Uterus (tissue), 2 donors: Measurements from ENCODE around the gene VCL.
"Not testable (repeated sequence)": the region's sequence is repeated elsewhere in the genome, so short reads cannot be mapped to it uniquely, and the experiment has no call there.

ENCODE experiments used
- POLR2A ChIP-seq, 2 donors: fragments of 450-650 bp; IDR thresholded peaks; one replicate each; pipeline ENCODE4 v1.6.1; 2016; ENCODE audit warnings: antibody characterized with exemption in 2 of 2, mild to moderate bottlenecking in 1 of 2, moderate library complexity in 1 of 2
- TF ChIP-seq, protein P1 (sequence below), 4 experiments: fragments of 200-600 bp in 2 of 4; fragments of 450-650 bp in 2 of 4; sonication (generic) in 2 of 4; IDR thresholded peaks; one replicate each; pipeline ENCODE4 v1.5.1; 2016 to 2019; ENCODE audit warnings: antibody characterized with exemption in 4 of 4, mild to moderate bottlenecking in 2 of 4, moderate library complexity in 1 of 4

DNA sequence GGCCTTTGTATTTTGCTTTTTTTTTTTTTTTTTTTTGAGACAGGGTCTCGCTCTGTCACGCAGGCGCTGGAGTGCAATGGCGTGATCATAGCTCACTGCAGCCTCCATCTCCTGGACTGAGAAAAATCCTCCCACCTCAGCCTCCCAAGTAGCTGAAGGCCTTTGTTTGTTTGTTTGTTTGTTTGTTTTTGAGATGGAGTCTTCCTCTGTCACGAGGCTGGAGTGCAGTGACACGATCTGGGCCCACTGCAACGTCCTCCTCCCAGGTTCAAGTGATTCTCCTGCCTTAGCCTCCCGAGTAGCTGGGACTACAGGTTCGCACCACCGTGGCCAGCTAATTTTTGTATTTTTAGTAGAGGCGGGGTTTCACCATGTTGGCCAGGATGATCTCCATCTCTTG is 2.3 kb downstream of the VCL start:
- TF ChIP-seq, protein P1, sequence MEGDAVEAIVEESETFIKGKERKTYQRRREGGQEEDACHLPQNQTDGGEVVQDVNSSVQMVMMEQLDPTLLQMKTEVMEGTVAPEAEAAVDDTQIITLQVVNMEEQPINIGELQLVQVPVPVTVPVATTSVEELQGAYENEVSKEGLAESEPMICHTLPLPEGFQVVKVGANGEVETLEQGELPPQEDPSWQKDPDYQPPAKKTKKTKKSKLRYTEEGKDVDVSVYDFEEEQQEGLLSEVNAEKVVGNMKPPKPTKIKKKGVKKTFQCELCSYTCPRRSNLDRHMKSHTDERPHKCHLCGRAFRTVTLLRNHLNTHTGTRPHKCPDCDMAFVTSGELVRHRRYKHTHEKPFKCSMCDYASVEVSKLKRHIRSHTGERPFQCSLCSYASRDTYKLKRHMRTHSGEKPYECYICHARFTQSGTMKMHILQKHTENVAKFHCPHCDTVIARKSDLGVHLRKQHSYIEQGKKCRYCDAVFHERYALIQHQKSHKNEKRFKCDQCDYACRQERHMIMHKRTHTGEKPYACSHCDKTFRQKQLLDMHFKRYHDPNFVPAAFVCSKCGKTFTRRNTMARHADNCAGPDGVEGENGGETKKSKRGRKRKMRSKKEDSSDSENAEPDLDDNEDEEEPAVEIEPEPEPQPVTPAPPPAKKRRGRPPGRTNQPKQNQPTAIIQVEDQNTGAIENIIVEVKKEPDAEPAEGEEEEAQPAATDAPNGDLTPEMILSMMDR (IDR thresholded peaks at IDR 0.05), result not testable (repeated sequence)
- TF ChIP-seq POLR2A (IDR thresholded peaks at IDR 0.05), result not testable (repeated sequence)
